Breast epithelium (tissue), 3 donors: ENCODE results near the gene PLCG2.

ENCODE experiments used
- POLR2A ChIP-seq: fragments of 450-650 bp; IDR thresholded peaks from one replicate; pipeline ENCODE4 v1.6.1; 2016; ENCODE audit warnings: antibody characterized with exemption, mild to moderate bottlenecking, moderate library complexity
- POLR2AphosphoS5 ChIP-seq, 3 donors: sonication (generic); formaldehyde crosslinking; IDR thresholded peaks; one replicate each; pipeline ENCODE4 v1.6.1; 2017; ENCODE audit warnings: antibody characterized with exemption in 3 of 3
- TF ChIP-seq, protein P1 (sequence below), 3 donors: fragments of 450-650 bp; IDR thresholded peaks; one replicate each; pipeline ENCODE4 v1.5.1; 2016 to 2017; ENCODE audit warnings: antibody characterized with exemption in 3 of 3, mild to moderate bottlenecking in 3 of 3, moderate library complexity in 3 of 3

DNA sequence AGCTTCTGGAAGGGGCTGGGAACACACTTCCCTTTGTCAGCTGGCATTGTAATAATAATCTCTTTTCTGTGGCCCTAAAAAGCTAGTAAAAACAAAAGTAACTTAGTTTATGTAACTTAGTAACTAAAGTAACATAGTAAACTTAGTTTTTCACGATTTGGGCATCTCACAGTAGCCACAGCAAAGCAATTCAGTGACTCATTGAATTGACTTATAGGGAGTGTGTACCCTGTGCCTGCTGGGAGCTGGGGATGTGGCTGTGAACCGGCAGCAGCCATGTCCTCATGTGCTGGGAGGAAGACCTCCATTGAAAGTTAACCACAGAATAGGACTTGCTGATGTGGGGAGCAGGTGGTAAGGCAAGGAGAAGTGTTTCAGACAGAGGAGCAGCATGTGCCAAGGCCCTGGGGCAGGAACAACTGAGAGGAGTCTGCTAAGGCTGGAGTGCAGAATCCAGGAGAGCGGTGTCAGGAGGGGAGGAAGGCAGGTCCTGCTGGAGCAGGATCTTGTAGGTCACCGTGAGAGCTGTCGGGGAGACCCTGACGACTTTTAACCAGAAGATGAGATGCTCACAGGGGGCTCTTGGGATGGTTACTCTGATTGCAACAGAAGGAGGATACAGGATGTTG is 112.8 kb downstream of the PLCG2 start:
- TF ChIP-seq, protein P1, sequence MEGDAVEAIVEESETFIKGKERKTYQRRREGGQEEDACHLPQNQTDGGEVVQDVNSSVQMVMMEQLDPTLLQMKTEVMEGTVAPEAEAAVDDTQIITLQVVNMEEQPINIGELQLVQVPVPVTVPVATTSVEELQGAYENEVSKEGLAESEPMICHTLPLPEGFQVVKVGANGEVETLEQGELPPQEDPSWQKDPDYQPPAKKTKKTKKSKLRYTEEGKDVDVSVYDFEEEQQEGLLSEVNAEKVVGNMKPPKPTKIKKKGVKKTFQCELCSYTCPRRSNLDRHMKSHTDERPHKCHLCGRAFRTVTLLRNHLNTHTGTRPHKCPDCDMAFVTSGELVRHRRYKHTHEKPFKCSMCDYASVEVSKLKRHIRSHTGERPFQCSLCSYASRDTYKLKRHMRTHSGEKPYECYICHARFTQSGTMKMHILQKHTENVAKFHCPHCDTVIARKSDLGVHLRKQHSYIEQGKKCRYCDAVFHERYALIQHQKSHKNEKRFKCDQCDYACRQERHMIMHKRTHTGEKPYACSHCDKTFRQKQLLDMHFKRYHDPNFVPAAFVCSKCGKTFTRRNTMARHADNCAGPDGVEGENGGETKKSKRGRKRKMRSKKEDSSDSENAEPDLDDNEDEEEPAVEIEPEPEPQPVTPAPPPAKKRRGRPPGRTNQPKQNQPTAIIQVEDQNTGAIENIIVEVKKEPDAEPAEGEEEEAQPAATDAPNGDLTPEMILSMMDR (IDR thresholded peaks at IDR 0.05) = no peak
- TF ChIP-seq POLR2A (no peak), POLR2AphosphoS5 (IDR thresholded peaks at IDR 0.05) (no peak)
